Measurements from ENCODE around the gene NRN1.
A peak's percentile ranks its signal among the peaks of the same experiment; 100 is the strongest.

The NRN1 gene

GRCh38 chr6:6007366-6008088 lies 802 bp upstream of the NRN1 start:
- TF ChIP-seq L3MBTL2 (conservative IDR thresholded peaks at IDR 0.05), result 0 out of 2 replicates have a peak, but pooled peaks have one; percentile 7
- no peak for TF ChIP-seq NFRKB (IDR thresholded peaks at IDR 0.05)
- TF ChIP-seq SP1 (IDR thresholded peaks at IDR 0.05), result no peak
- TF ChIP-seq FOXK2 (IDR thresholded peaks at IDR 0.05), result no peak
- no peak for TF ChIP-seq ELF4 (IDR thresholded peaks at IDR 0.05)
- peak; percentile 10; the same call in 1 of the 2 replicates for TF ChIP-seq CTBP1 (IDR thresholded peaks at IDR 0.05; ENCODE audit: borderline replicate concordance)
- no peak for TF ChIP-seq BHLHE40 (IDR thresholded peaks at IDR 0.05; ENCODE audit: borderline replicate concordance)
- TF ChIP-seq PKNOX1 (IDR thresholded peaks at IDR 0.05), result no peak
- no peak for TF ChIP-seq HDGF (IDR thresholded peaks at IDR 0.05; ENCODE audit: borderline replicate concordance)
- peak; percentile 36 for DNase-seq (ENCODE audit: extremely low spot score)
- CTCF ChIA-PET, result interaction anchor here (0.7 to 1.1 kb wide), 3 partner anchors 8 to 500 kb away, joined by 3 to 5 read pairs (median 3); no protein-coding TSS in a partner anchor
- POLR2A ChIA-PET, result interaction anchor here (1.9 kb wide), 1 partner anchor 10 kb away, joined by 12 read pairs; no protein-coding TSS in a partner anchor

- ChIA-PET POLR2A (interaction anchor here (1.9 kb wide), 1 partner anchor 9 kb away, joined by 12 read pairs; no protein-coding TSS in a partner anchor), CTCF (interaction anchor here (0.5 kb wide), 1 partner anchor 10 kb away, joined by 3 read pairs; no protein-coding TSS in a partner anchor)
- TF ChIP-seq SUZ12 (IDR thresholded peaks at IDR 0.05), result no peak
- DNase-seq (ENCODE audit: extremely low spot score), result no peak
Observed at GRCh38 chr6:6006006-6006427, 708 bp downstream of the NRN1 start.

GRCh38 chr6:6005051-6006005 lies 1.4 kb downstream of the NRN1 start:
- TF ChIP-seq BHLHE40 (IDR thresholded peaks at IDR 0.05; ENCODE audit: borderline replicate concordance) (no peak), SUZ12 (IDR thresholded peaks at IDR 0.05) (no peak), PKNOX1 (IDR thresholded peaks at IDR 0.05) (no peak), FOXK2 (IDR thresholded peaks at IDR 0.05) (no peak), ARNT (IDR thresholded peaks at IDR 0.05) (no peak), SP1 (IDR thresholded peaks at IDR 0.05) (no peak), ELF4 (IDR thresholded peaks at IDR 0.05) (no peak), LEF1 (IDR thresholded peaks at IDR 0.05; ENCODE audit: borderline replicate concordance) (no peak), CTBP1 (IDR thresholded peaks at IDR 0.05; ENCODE audit: borderline replicate concordance) (no peak), TARDBP (IDR thresholded peaks at IDR 0.05) (no peak), ZNF384 (IDR thresholded peaks at IDR 0.05) (no peak), L3MBTL2 (conservative IDR thresholded peaks at IDR 0.05) (no peak)
- DNase-seq (ENCODE audit: extremely low spot score), result no peak
- CTCF ChIA-PET, result interaction anchor here (0.5 kb wide), 1 partner anchor 10 kb away, joined by 3 read pairs; no protein-coding TSS in a partner anchor
- POLR2A ChIA-PET, result no interaction called here

GRCh38 chr6:6004390-6004995 lies 2.2 kb downstream of the NRN1 start:
- CTCF ChIA-PET, result no interaction called here
- POLR2A ChIA-PET, result interaction anchor here (1.5 kb wide), 1 partner anchor 11 kb away, joined by 3 read pairs; no protein-coding TSS in a partner anchor
- TF ChIP-seq LEF1 (IDR thresholded peaks at IDR 0.05; ENCODE audit: borderline replicate concordance) (no peak), CTBP1 (IDR thresholded peaks at IDR 0.05; ENCODE audit: borderline replicate concordance) (no peak), L3MBTL2 (conservative IDR thresholded peaks at IDR 0.05) (peak; percentile 21; the same call in 1 of the 2 replicates), ARNT (IDR thresholded peaks at IDR 0.05) (0 out of 2 replicates have a peak, but pooled peaks have one; percentile 2), SUZ12 (IDR thresholded peaks at IDR 0.05) (no peak), HDGF (IDR thresholded peaks at IDR 0.05; ENCODE audit: borderline replicate concordance) (no peak), BHLHE40 (IDR thresholded peaks at IDR 0.05; ENCODE audit: borderline replicate concordance) (no peak), ELF4 (IDR thresholded peaks at IDR 0.05) (no peak), SP1 (IDR thresholded peaks at IDR 0.05) (no peak)
- peak; percentile 41 for DNase-seq (ENCODE audit: extremely low spot score)

GRCh38 chr6:6003621-6004366 lies 2.9 kb downstream of the NRN1 start:
- DNase-seq (ENCODE audit: extremely low spot score), result peak; percentile 27
- CTCF ChIA-PET, result no interaction called here
- POLR2A ChIA-PET, result interaction anchor here (1.5 kb wide), 1 partner anchor 10 kb away, joined by 3 read pairs; no protein-coding TSS in a partner anchor
- TF ChIP-seq FOXK2 (IDR thresholded peaks at IDR 0.05) (no peak), ELF4 (IDR thresholded peaks at IDR 0.05) (no peak), L3MBTL2 (conservative IDR thresholded peaks at IDR 0.05) (no peak), TARDBP (IDR thresholded peaks at IDR 0.05) (no peak), HDGF (IDR thresholded peaks at IDR 0.05; ENCODE audit: borderline replicate concordance) (no peak), ZNF384 (IDR thresholded peaks at IDR 0.05) (no peak), LEF1 (IDR thresholded peaks at IDR 0.05; ENCODE audit: borderline replicate concordance) (no peak), PKNOX1 (IDR thresholded peaks at IDR 0.05) (no peak), CTBP1 (IDR thresholded peaks at IDR 0.05; ENCODE audit: borderline replicate concordance) (no peak), SP1 (IDR thresholded peaks at IDR 0.05) (no peak), ARNT (IDR thresholded peaks at IDR 0.05) (no peak), BHLHE40 (IDR thresholded peaks at IDR 0.05; ENCODE audit: borderline replicate concordance) (no peak), FOXM1 (IDR thresholded peaks at IDR 0.05; ENCODE audit: borderline replicate concordance) (no peak), SUZ12 (IDR thresholded peaks at IDR 0.05) (no peak), NFRKB (IDR thresholded peaks at IDR 0.05) (no peak)
